ENCODE measurements around the gene OPCML. TPM values are rescaled to one million over a fixed set of nuclear protein-coding genes. Genes with fewer than 3 reads are reported as not detected.

Gene OPCML
- total RNA-seq, 1 experiment from 2014 or later, result 0.94 TPM

DNA sequence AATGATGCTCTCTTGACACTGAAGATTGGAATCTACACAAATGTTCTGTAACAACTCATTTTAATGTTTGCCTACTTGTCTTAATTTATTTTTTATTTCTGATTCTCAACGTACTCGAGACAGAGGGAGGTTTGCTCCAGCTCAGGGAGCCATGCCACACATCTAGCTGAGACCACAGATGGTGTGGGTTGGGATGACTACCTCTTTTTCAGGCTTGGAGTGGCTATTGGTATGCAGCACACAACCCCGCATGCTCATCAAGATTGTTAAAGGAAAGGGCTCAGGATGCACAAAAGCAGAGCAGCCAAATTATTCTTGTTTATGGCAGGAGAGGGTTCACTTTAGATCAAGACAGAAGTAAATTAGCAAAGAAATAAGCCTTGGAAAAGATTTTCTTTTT, 424.5 kb downstream of the OPCML start:
- Histone ChIP-seq H2AFZ (ENCODE audit: low read length) (no peak overlapping the region), H3K79me1 (ENCODE audit: insufficient read depth, low read depth, low read length, poor library complexity, severe bottlenecking) (no peaks in the 10 kb centered on the region), H2BK15ac (ENCODE audit: low read depth, low read length) (no peak overlapping the region), H3K18ac (ENCODE audit: insufficient read length, low read depth, low read length) (no peak overlapping the region), H3K79me2 (ENCODE audit: insufficient read depth, low read length) (no peaks in the 10 kb centered on the region), H3K23ac (ENCODE audit: insufficient read length, low read depth, low read length) (no peak overlapping the region), H4K5ac (ENCODE audit: insufficient read length, low read depth, low read length) (no peak overlapping the region), H2BK5ac (ENCODE audit: insufficient read length, low read length) (no peak overlapping the region), H2BK12ac (ENCODE audit: insufficient read length, low read depth, low read length) (no peak overlapping the region), H3K9ac (ENCODE audit: extremely low read depth, insufficient read length, low read length) (no peak overlapping the region), H2BK20ac (ENCODE audit: low read depth, low read length, poor library complexity, severe bottlenecking) (no peak overlapping the region), H4K8ac (replicated peaks; ENCODE audit: insufficient read length, low read depth, low read length) (no peak overlapping the region), H3K27me3 (ENCODE audit: insufficient read depth, low read length) (no peaks in the 10 kb centered on the region), H3T11ph (ENCODE audit: low read length) (no peak overlapping the region), H4K91ac (ENCODE audit: insufficient read length, low read depth, low read length) (no peak overlapping the region), H3K9me3 (ENCODE audit: control insufficient read depth, low read depth, low read length) (no peaks in the 10 kb centered on the region), H2BK120ac (ENCODE audit: low read depth, low read length, poor library complexity, severe bottlenecking) (no peak overlapping the region), H3K56ac (ENCODE audit: insufficient read length, low read depth, low read length) (no peak overlapping the region), H3K4ac (ENCODE audit: low read depth, low read length) (no peak overlapping the region), H2AK5ac (ENCODE audit: insufficient read length, low read length) (no peak overlapping the region), H3K4me2 (ENCODE audit: insufficient read depth, insufficient read length, low read length) (no peak overlapping the region), H3K27ac (ENCODE audit: insufficient read length, low read depth, low read length) (no peak overlapping the region), H3K23me2 (ENCODE audit: insufficient read length, low read depth, low read length, poor library complexity, severe bottlenecking) (no peaks in the 10 kb centered on the region), H3K14ac (ENCODE audit: insufficient read depth, low read length) (no peak overlapping the region), H4K20me1 (ENCODE audit: control insufficient read depth, insufficient read depth, insufficient read length) (no peaks in the 10 kb centered on the region), H3K4me1 (ENCODE audit: insufficient read depth, low read length) (no peaks in the 10 kb centered on the region)
- no CpG with 5 or more reads among the region's 3 CpGs for WGBS (ENCODE audit: extremely low coverage, insufficient read length, low lambda C conversion rate)
- H3K9me3 Mint-ChIP-seq, result no peaks in the 10 kb centered on the region
- TF ChIP-seq, protein P1, sequence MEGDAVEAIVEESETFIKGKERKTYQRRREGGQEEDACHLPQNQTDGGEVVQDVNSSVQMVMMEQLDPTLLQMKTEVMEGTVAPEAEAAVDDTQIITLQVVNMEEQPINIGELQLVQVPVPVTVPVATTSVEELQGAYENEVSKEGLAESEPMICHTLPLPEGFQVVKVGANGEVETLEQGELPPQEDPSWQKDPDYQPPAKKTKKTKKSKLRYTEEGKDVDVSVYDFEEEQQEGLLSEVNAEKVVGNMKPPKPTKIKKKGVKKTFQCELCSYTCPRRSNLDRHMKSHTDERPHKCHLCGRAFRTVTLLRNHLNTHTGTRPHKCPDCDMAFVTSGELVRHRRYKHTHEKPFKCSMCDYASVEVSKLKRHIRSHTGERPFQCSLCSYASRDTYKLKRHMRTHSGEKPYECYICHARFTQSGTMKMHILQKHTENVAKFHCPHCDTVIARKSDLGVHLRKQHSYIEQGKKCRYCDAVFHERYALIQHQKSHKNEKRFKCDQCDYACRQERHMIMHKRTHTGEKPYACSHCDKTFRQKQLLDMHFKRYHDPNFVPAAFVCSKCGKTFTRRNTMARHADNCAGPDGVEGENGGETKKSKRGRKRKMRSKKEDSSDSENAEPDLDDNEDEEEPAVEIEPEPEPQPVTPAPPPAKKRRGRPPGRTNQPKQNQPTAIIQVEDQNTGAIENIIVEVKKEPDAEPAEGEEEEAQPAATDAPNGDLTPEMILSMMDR (conservative IDR thresholded peaks at IDR 0.05), result no peak
- H3K27ac Mint-ChIP-seq, result no peak overlapping the region
- H3K4me3 Mint-ChIP-seq, result no peak overlapping the region
- peaks cover 0 to 4% (median 0%) of the 10 kb centered on the region in 3 experiments; a peak in 1 of 7 replicates for H3K36me3 Mint-ChIP-seq (ENCODE audit: insufficient read depth in 1 of 3, low read depth in 3 of 3)
- no peaks in the 10 kb centered on the region for H3K27me3 Mint-ChIP-seq (ENCODE audit: low read depth)
- H3K4me1 Mint-ChIP-seq, result peaks cover 7 to 8% of the 10 kb centered on the region in 2 experiments
- DNase-seq, result no peak

Measured in H9 (cell line).